Sigmoid colon (tissue), 4 donors: ENCODE measurements around the gene MRPS24.

Experiments
- CTCF ChIP-seq, 4 experiments: fragments of 450-650 bp in 3 of 4; fragments of 200-600 bp in 1 of 4; IDR thresholded peaks; one replicate each; pipeline ENCODE4 v1.5.1; 2016 to 2019; ENCODE audit warnings: antibody characterized with exemption in 4 of 4, mild to moderate bottlenecking in 3 of 4, moderate library complexity in 2 of 4
- EP300 ChIP-seq, 4 donors: sonication (generic); formaldehyde crosslinking; IDR thresholded peaks; one replicate each; pipeline ENCODE4 v1.6.1; 2017; ENCODE audit warnings: antibody characterized with exemption in 4 of 4
- POLR2A ChIP-seq, 2 donors: fragments of 450-650 bp; IDR thresholded peaks; one replicate each; pipeline ENCODE4 v1.6.1; 2016; ENCODE audit warnings: antibody characterized with exemption in 2 of 2, mild to moderate bottlenecking in 2 of 2, moderate library complexity in 2 of 2
- POLR2AphosphoS5 ChIP-seq, 4 donors: sonication (generic); formaldehyde crosslinking; IDR thresholded peaks; one replicate each; pipeline ENCODE4 v1.6.1; 2017; ENCODE audit warnings: antibody characterized with exemption in 4 of 4

GRCh38 chr7:43902542-43903054 is 33.3 kb upstream of the MRPS24 start:
- TF ChIP-seq CTCF (IDR thresholded peaks at IDR 0.05) (no peak), POLR2A (IDR thresholded peaks at IDR 0.05) (no peak), EP300 (IDR thresholded peaks at IDR 0.05) (no peak), POLR2AphosphoS5 (IDR thresholded peaks at IDR 0.05) (no peak)
